NCI-H2227 (cell line): Measurements from ENCODE around the gene IL1RL1.
"Not testable (repeated sequence)": the region's sequence is repeated elsewhere in the genome, so short reads cannot be mapped to it uniquely, and the experiment has no call there.

Experiments
- DNase-seq: peaks from one replicate; lab custom pipeline; 2025; ENCODE audit not compliant: unreplicated experiment; lab: John Stamatoyannopoulos, UW

The IL1RL1 gene

DNA sequence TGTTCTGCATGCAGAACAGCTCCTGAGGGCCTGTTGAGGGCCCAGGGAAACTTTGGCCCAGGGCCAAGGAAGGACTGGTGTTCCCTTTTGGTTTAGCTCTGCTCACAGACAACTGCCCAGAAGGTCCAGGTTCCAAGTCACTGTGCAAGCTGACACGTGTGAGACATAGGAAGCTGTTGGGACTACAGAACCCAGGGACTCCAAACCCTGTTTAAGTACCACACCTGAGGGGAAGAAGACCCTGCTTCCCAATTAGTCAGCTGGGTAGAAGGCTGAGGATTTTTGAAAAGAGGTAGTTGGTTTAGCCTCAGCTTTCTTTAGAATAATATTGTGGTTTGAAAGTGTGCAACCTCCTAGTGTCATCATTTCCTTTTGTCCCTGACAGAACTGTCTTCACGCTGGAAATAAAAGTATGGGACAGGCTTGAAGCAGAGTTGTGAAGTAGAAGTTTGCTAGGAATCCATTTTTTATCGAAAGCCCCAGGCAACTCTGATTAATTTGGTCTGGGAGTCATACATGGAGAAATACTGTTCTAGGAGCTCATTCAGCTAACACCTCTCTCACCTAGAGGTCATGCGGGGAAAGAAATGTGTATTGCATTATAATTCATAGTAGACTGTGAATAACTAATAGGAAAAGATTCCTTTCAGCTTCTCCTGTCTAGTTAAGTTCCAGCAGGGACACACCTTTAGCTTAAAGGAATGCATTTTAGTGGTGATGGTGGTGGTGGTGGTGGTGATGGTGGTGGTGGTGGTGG, 19.9 kb upstream of the IL1RL1 start:
- DNase-seq = no peak

- no peak for DNase-seq
These were observed 16.4 kb upstream of the IL1RL1 start for GRCh38 chr2:102294802-102295489.

DNA sequence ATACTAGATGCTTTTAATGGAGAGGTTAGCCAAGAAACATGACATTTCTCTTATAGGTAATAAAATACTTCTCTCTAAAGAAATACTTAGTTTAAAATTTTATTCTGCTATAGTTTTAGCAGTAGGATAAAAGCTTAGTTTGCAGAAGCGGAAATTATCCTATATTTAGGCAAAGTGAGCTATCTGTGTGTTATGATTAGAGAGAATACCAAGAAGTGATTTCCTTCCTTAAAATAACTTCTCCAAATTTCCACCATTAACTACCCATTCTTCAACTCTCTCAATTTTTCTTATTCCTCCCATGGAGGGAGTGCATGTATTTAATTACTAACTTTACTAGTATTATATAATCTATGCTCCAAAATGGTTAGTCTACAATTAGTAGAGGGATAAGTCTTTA, 15.8 kb upstream of the IL1RL1 start:
- no peak for DNase-seq

GRCh38 chr2:102296449-102296848, 14.9 kb upstream of the IL1RL1 start:
- no peak for DNase-seq

- no peak for DNase-seq
These were observed 13.5 kb upstream of the IL1RL1 start for GRCh38 chr2:102297891-102298290.

DNA sequence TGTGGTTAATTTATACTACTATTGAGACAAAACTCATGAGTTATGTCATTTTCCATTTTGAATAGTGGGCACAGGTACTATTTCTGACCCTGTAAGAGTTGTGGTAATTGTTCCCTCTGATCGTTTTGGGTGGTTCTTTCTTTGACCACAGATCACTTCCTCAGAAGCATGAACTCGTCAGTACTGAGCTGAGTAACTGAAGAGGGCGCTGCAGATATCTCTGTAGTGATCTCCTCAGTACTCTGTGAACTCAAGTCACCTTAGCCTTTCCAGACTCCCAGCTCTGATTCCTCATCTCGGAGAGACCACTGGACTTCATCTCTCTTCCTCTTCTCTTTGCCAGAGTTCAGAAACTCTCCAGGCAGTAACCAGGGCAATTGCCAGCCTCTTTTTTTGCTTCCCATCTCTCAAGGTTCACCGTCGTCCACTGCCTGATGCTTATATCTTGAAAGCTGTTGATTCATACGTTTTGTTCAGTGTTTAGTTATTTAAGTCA, 9.4 kb upstream of the IL1RL1 start:
- no peak for DNase-seq

DNA sequence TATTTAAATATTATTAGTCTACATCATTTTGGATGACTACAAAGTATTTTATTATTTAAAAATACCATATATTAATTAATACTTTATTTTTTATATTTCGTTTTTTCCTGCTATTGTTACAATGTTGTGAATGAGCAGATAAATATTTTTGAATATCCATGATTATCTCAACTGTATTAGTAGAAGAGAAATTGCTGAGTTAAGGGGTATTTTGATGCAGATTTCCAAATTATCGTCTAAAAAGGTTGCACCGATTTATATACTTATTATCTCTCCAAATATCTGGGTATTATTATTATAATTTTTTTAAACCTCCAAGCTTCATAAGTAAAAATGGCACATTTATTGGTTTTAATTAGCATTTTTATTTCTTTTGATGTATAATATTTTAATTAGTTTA, 8.9 kb upstream of the IL1RL1 start:
- DNase-seq = no peak

DNA sequence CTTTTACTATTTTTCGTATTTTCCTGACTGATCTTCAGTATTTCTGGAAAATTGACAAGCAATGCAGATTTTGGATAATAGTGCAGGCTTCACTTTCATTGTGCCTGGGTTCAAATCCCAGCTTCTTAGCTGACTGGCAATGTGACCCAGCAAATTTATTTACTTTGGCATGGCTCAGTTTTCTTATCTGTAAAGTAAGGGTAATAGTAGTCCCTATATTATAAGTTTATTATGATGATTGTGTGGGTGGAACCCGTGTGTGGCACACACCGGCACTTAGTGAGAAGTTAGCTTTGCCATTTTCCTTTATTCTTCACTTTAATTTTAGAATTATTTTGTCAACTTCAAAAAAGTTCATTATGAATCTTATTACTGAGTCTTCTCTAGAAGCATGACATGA, 7.8 kb upstream of the IL1RL1 start:
- DNase-seq = no peak

GRCh38 chr2:102304268-102304667, 7.1 kb upstream of the IL1RL1 start:
- DNase-seq = no peak

DNA sequence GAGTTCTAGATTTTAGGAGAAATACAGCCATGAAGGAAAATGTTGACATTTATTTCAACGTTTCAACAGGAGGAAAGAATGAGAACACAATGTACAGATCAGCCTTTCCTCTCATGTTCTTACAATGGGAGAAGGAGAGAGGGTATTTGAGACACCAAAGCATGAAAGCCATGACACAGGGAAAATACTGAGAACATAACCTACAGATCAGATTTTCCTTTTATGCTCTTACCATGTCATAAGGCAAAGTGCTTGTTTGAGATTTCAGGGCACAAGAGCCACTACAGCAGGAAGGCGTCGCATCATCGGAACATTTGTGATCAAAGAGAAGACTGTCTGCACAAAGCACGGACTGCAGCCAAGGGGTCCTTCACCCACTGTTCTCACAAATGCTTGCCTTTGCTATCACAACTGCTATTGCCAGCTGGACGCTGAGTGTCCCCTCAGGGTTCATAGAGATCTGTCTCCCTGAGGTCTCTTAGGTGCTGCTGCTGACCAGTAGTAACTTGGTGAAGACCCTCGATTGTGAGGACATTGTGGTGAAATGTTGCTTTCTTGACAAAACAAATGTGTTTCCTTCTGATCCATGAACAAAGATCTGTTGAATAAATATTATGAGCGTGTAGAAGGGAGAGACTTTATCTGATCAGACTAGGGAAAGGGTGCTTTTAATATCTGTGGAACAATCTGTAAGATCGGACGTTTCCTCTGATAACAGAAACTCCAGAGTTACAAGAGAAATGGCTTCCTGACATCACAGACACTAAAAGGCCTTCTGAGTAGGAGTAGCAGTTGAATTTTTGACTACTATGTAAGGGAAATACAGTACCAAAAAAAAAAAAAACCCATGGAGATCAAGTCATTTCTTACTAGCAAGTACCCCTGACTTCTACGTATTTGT, 6.4 kb upstream of the IL1RL1 start:
- no peak for DNase-seq

- no peak for DNase-seq
These were observed 5.2 kb upstream of the IL1RL1 start for GRCh38 chr2:102306125-102306524.

DNA sequence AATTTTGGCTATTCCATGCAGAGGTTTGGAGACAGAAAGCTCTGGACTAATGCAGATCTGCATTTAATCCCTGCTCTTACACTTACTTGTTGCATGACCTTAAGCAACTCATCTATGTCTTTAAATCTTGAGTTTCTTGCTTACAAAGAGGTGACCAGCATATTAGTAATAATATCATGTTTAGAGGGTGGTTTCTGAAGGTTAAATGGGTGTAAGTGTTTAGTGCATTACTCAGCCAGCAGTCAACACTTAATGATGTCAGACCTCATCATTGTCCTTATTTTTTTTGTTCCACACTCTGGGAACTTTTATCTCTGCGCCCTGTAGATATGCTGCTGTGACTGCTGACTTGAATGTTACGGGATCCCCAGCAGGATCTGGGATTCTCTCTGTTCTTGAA, 1.7 kb downstream of the IL1RL1 start:
- no peak for DNase-seq

GRCh38 chr2:102313471-102313870, 2.1 kb downstream of the IL1RL1 start:
- DNase-seq = no peak

DNA sequence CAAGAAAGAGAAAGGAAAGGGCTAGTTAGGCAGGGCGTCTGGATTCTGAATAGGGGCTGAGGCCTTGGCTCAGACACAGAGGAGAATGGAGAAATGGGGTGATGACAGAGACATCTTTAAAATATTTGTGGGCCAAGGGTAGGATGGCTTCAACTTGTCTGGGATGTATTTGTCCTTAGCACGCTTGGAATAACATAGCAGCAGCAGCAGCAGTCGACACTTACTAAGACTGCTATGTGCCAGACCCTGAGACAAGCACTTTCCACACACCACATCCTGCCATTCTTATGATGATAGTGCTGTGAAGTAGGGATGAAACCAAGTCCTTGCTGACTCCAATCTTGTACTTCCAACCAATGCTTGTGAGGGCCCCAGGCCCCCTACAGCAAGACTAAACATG, 2.6 kb downstream of the IL1RL1 start:
- DNase-seq = no peak

- DNase-seq = no peak
These were observed 4.6 kb downstream of the IL1RL1 start for GRCh38 chr2:102315921-102316320.

DNA sequence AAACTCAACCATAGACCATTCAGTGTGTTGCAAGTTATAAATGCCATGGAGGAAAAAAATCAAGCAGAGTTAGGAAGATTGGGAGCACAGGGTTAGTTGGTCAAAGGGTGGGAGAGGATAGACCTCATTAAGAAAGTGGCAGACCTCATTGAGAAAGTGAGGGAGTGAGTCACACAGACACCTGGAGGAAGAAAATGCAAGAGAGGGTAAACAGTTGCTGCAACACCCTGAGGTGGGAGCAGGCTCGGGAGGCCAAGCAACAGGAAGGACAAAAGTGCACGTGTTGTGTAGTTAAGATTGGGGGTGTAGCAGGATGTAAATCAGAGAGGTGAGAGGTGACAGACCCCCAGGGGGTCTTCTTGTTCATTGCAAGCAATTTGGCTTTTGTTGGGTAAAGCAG, 6.4 kb downstream of the IL1RL1 start:
- DNase-seq = no peak

- no peak for DNase-seq
These were observed 7.1 kb downstream of the IL1RL1 start for GRCh38 chr2:102318437-102318836.

- DNase-seq = no peak
These were observed 10.8 kb downstream of the IL1RL1 start for GRCh38 chr2:102321941-102322719.

- DNase-seq = not testable (repeated sequence)
These were observed 13.6 kb downstream of the IL1RL1 start for GRCh38 chr2:102324914-102325313.

GRCh38 chr2:102331311-102331980, 20.1 kb downstream of the IL1RL1 start:
- no peak for DNase-seq
